Breast epithelium (tissue), 4 donors: ENCODE results near the gene C11orf98. TPM values are rescaled to one million over a fixed set of nuclear protein-coding genes. Genes with fewer than 3 reads are reported as not detected.
"Not testable (repeated sequence)": the region's sequence is repeated elsewhere in the genome, so short reads cannot be mapped to it uniquely, and the experiment has no call there.

ENCODE experiments used
- DNase-seq, 2 donors: peaks; one replicate each; pipeline ENCODE4 v3.0.0-alpha.2; 2019; ENCODE audit warnings: low spot score in 2 of 2
- H3K27ac ChIP-seq, 2 donors: fragments of 200-600 bp; sonication (generic) in 1 of 2; one replicate each; pipeline ENCODE4 v1.5.1; 2016 to 2019; ENCODE audit warnings: mild to moderate bottlenecking in 1 of 2
- H3K27me3 ChIP-seq, 2 donors: fragments of 200-600 bp; sonication (generic) in 1 of 2; one replicate each; pipeline versions ENCODE4 v1.5.1 to v1.6.0; 2017 to 2019; ENCODE audit warnings: control low read depth in 1 of 2, mild to moderate bottlenecking in 1 of 2
- H3K36me3 ChIP-seq: fragments of 200-600 bp; one replicate; pipeline ENCODE4 v1.5.1; 2019
- H3K4me1 ChIP-seq, 2 donors: fragments of 200-600 bp; sonication (generic); one replicate each; pipeline ENCODE4 v1.5.1; 2016 to 2019; ENCODE audit warnings: control low read depth in 1 of 2
- H3K4me3 ChIP-seq, 3 donors: fragments of 200-600 bp; sonication (generic); 1 replicate in 2 of 3; 2 replicates in 1 of 3; pipeline ENCODE4 v1.5.1; 2016 to 2019; ENCODE audit warnings: mild to moderate bottlenecking in 3 of 3, moderate library complexity in 2 of 3
- H3K9me3 ChIP-seq, 2 donors: fragments of 200-600 bp; sonication (generic) in 1 of 2; one replicate each; pipeline ENCODE4 v1.5.1; 2016 to 2019; ENCODE audit warnings: control low read depth in 1 of 2
- CTCF ChIP-seq, 3 donors: fragments of 450-650 bp; IDR thresholded peaks; one replicate each; pipeline ENCODE4 v1.5.1; 2016 to 2017; ENCODE audit warnings: antibody characterized with exemption in 3 of 3, mild to moderate bottlenecking in 3 of 3, moderate library complexity in 3 of 3
- POLR2A ChIP-seq: fragments of 450-650 bp; IDR thresholded peaks from one replicate; pipeline ENCODE4 v1.6.1; 2016; ENCODE audit warnings: antibody characterized with exemption, mild to moderate bottlenecking, moderate library complexity
- POLR2AphosphoS5 ChIP-seq, 3 donors: sonication (generic); formaldehyde crosslinking; IDR thresholded peaks; one replicate each; pipeline ENCODE4 v1.6.1; 2017; ENCODE audit warnings: antibody characterized with exemption in 3 of 3
- intact Hi-C: fragments of 100-400 bp; cut with DNase I; formaldehyde crosslinking; loops from one replicate; pipeline ENCODE4 v1.15.1; 2023; ENCODE audit warnings: low total_unique reads
- total RNA-seq, 3 donors: library from RNA; depleted of rRNA; stranded (reverse); fragments of >200 nt; gene quantifications; one replicate each; pipeline ENCODE4 v1.1.0, GENCODE V29; 2016

C11orf98 gene
- total RNA-seq, 3 donors from 2014 or later, result 22.9 to 42.9 (median 25.2) TPM

- H3K36me3 ChIP-seq, result peaks cover 9% of the 10 kb centered on the region
- peak; percentile 84 to 99 (median 92) for TF ChIP-seq POLR2AphosphoS5 (IDR thresholded peaks at IDR 0.05)
- peak in 2 of 3 donors; percentile 19 to 38 for TF ChIP-seq CTCF (IDR thresholded peaks at IDR 0.05)
- TF ChIP-seq POLR2A, result peak; percentile 56
Observed at GRCh38 chr11:62621567-62622470, 43.2 kb downstream of the C11orf98 start, which contains the start of gene B3GAT3. B3GAT3 (minus strand) TSS chr11:62621986; CDS start chr11:62621947, 39 bp downstream.

GRCh38 chr11:62621027-62621566 is 43.9 kb downstream of the C11orf98 start:
- H3K9me3 ChIP-seq, result no peaks in the 10 kb centered on the region
- H3K36me3 ChIP-seq, result peaks cover 4% of the 10 kb centered on the region
- peak overlapping the region; percentile 60 to 92 (median 81) for H3K4me3 ChIP-seq
- intact Hi-C loops, result no loop called here
- H3K27me3 ChIP-seq, result no peaks in the 10 kb centered on the region
- TF ChIP-seq CTCF (IDR thresholded peaks at IDR 0.05), result no peak
- TF ChIP-seq POLR2A, result no peak
- TF ChIP-seq POLR2AphosphoS5 (IDR thresholded peaks at IDR 0.05), result no peak
- H3K27ac ChIP-seq, result peak overlapping the region; percentile 88 to 91
- H3K4me1 ChIP-seq, result peaks cover 3 to 7% of the 10 kb centered on the region in 2 donors
- DNase-seq, result no peak

More at GRCh38 chr11:62621567-62622470, 43.2 kb downstream of the C11orf98 start, which contains the start of gene B3GAT3:
- Histone ChIP-seq H3K9me3 (no peaks in the 10 kb centered on the region), H3K4me1 (peaks cover 3 to 7% of the 10 kb centered on the region in 2 donors), H3K27ac (peak within 1 kb of the TSS; percentile 88 to 91), H3K27me3 (no peaks in the 10 kb centered on the region), H3K4me3 (peak within 1 kb of the TSS; percentile 60 to 92 (median 81))
- DNase-seq, result peak; percentile 99
- intact Hi-C loops, result no loop called here

GRCh38 chr11:62616957-62617356 is 48.1 kb downstream of the C11orf98 start:
- H3K9me3 ChIP-seq, H3K36me3 ChIP-seq, intact Hi-C loops, H3K4me3 ChIP-seq, H3K4me1 ChIP-seq, DNase-seq, H3K27me3 ChIP-seq, H3K27ac ChIP-seq: not testable (repeated sequence)

GRCh38 chr11:62615521-62615920 is 49.5 kb downstream of the C11orf98 start:
- Histone ChIP-seq H3K9me3 (no peaks in the 10 kb centered on the region), H3K4me1 (peaks cover 7 to 14% of the 10 kb centered on the region in 2 donors), H3K27ac (no peak overlapping the region), H3K27me3 (no peaks in the 10 kb centered on the region), H3K4me3 (no peak overlapping the region), H3K36me3 (no peaks in the 10 kb centered on the region)
- no peak for DNase-seq
- intact Hi-C loops, result no loop called here
- TF ChIP-seq POLR2AphosphoS5 (IDR thresholded peaks at IDR 0.05) (no peak), CTCF (IDR thresholded peaks at IDR 0.05) (no peak)

- intact Hi-C loops, result no loop called here
- no peaks in the 10 kb centered on the region for H3K9me3 ChIP-seq
- TF ChIP-seq POLR2AphosphoS5 (IDR thresholded peaks at IDR 0.05), result no peak
- no peak for TF ChIP-seq POLR2A
- TF ChIP-seq CTCF (IDR thresholded peaks at IDR 0.05), result no peak
- no peak overlapping the region for H3K4me3 ChIP-seq
- peaks cover 7% of the 10 kb centered on the region in 2 donors for H3K4me1 ChIP-seq
- peak overlapping the region; percentile 97 to 99 for H3K27ac ChIP-seq
- no peaks in the 10 kb centered on the region for H3K36me3 ChIP-seq
- no peaks in the 10 kb centered on the region for H3K27me3 ChIP-seq
- no peak for DNase-seq
Observed at GRCh38 chr11:62614275-62614674, 50.7 kb downstream of the C11orf98 start.
